Measurements from ENCODE around the gene ADNP2.
A peak's percentile ranks its signal among the peaks of the same experiment; 100 is the strongest.

Gene ADNP2

DNA sequence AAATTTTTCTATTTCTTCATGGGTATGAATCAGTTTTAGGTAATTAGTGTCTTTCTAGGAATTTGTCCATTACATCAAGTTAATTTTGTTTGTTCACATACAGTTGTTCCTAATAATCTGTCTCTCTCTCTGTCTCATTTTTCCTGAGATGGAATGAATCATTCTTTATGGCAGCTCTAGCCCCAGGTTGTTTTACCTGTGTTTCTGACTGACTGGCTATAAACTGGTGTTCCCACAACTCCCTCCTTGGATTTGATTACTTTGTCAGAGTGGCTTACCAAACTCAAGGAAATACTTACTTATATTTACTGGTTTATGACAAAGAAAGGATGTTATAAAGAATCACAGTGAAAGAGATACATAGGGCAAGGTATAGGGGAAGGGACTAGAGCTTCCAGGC lies 15.1 kb downstream of the ADNP2 start:
- Histone ChIP-seq H3K36me3 (peaks cover 56% of the 10 kb centered on the region), H3K4me1 (no peaks in the 10 kb centered on the region), H3K4me3 (no peak overlapping the region), H3K9me3 (peaks cover 10% of the 10 kb centered on the region; the same call in 1 of the 2 replicates), H4K20me1 (peaks cover 20% of the 10 kb centered on the region), H3K27me3 (no peaks in the 10 kb centered on the region), H3K27ac (no peak overlapping the region), H3K9ac (no peak overlapping the region), H3K4me2 (no peak overlapping the region)
- no peak for TF ChIP-seq Cebpa-rat (IDR thresholded peaks at IDR 0.05)

DNA sequence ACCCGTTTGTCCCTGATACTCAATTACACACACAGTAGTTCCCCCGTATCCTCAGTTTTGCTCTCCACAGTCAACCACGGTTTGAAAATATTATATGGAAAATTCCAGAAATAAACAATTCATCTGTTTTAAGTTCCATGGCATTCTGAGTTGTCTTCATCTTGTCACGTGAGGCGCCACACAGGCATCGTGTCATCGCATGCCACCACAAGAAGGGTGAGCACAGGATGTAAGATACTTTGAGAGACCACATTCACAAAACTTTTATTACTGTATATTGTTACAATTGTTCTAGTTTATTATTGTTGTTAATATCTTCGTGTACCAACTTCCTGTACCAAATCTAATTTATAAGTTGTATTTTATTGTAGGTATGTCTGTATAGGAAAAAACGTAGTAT lies 17.7 kb downstream of the ADNP2 start:
- no peaks in the 10 kb centered on the region for H3K4me1 ChIP-seq
- peaks cover 42% of the 10 kb centered on the region for H3K36me3 ChIP-seq
- H3K4me3 ChIP-seq, result no peak overlapping the region
- TF ChIP-seq Cebpa-rat (IDR thresholded peaks at IDR 0.05), result no peak
- H3K27ac ChIP-seq, result no peak overlapping the region
- no peak overlapping the region for H3K4me2 ChIP-seq
- H3K9me3 ChIP-seq, result peaks cover 10% of the 10 kb centered on the region; the same call in 1 of the 2 replicates
- no peak overlapping the region for H3K9ac ChIP-seq
- H3K27me3 ChIP-seq, result no peaks in the 10 kb centered on the region
- peaks cover 35% of the 10 kb centered on the region for H4K20me1 ChIP-seq

DNA sequence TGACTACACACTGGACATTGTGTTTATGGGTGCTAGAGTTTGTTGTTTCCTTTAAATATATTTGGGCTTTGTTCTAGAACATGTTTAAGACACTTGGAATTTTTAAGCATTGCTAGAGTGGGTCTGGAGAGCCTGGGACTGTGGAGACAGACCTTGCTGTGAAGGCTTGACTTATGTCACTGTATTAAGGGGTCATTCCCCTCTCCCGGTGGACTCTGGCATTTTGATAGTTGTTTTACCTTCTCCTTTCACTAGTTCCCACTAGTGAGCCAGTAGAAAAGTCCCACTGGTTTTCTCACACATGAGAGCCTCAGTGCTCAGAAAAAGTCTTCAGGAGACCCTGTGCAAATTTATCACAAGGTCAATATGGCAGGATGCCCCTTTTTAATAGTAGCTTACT lies 18.6 kb downstream of the ADNP2 start:
- peaks cover 35% of the 10 kb centered on the region for H4K20me1 ChIP-seq
- TF ChIP-seq Cebpa-rat (IDR thresholded peaks at IDR 0.05), result no peak

DNA sequence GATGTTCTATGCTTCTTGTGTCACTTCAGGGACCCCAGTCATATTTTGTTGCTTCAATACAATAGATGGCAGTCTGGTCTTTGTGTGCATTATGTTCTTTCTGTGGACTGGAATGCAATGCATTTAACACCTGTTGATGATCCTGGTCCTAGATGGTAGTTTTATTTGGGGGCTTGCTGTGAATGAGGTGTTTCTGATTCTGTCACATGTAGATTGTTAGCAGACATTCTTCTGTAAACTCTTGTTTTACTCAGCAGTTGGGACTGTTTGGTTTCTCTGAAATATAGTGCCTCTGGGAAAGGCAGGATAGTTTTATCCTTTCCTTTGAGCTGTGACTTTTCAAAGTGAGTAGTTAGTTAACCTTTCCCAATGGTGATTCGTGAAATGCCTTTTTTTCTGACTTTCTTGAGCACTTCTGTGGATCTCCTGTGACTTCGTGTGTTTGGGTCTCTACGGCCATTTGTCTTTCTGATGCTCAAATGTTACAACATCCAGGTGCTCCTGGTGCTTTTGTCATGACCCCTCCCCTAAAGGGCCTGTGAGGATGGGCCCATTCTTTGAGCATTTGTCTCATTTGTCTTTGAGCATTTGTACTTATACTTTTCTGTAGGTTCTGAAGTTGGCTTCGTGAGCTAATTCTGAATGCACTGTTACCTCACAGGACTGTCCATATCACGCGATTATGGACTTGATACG lies 20.8 kb downstream of the ADNP2 start:
- Histone ChIP-seq H3K4me2 (no peak overlapping the region), H3K27ac (no peak overlapping the region), H4K20me1 (peaks cover 30% of the 10 kb centered on the region), H3K36me3 (peaks cover 42% of the 10 kb centered on the region), H3K4me1 (peaks cover 5% of the 10 kb centered on the region; the same call in 1 of the 2 replicates), H3K4me3 (no peak overlapping the region), H3K9ac (no peak overlapping the region), H3K27me3 (no peaks in the 10 kb centered on the region), H3K9me3 (peaks cover 6% of the 10 kb centered on the region; the same call in 1 of the 2 replicates)
- no peak for TF ChIP-seq Cebpa-rat (IDR thresholded peaks at IDR 0.05)

More for the DNA sequence above, 18.6 kb downstream of the ADNP2 start:
- no peak overlapping the region for H3K9ac ChIP-seq
- H3K4me3 ChIP-seq, result no peak overlapping the region
- no peak overlapping the region for H3K4me2 ChIP-seq
- H3K27me3 ChIP-seq, result no peaks in the 10 kb centered on the region
- no peak overlapping the region for H3K27ac ChIP-seq
- H3K4me1 ChIP-seq, result peaks cover 5% of the 10 kb centered on the region; the same call in 1 of the 2 replicates
- peaks cover 10% of the 10 kb centered on the region; the same call in 1 of the 2 replicates for H3K9me3 ChIP-seq
- H3K36me3 ChIP-seq, result peaks cover 35% of the 10 kb centered on the region

- Histone ChIP-seq H3K4me2 (no peak overlapping the region), H3K27me3 (no peaks in the 10 kb centered on the region), H3K4me3 (no peak overlapping the region), H3K9me3 (peaks cover 6% of the 10 kb centered on the region; the same call in 1 of the 2 replicates), H4K20me1 (peaks cover 30% of the 10 kb centered on the region), H3K27ac (no peak overlapping the region), H3K36me3 (peaks cover 49% of the 10 kb centered on the region), H3K9ac (no peak overlapping the region), H3K4me1 (peaks cover 5% of the 10 kb centered on the region; the same call in 1 of the 2 replicates)
- no peak for TF ChIP-seq Cebpa-rat (IDR thresholded peaks at IDR 0.05)
Observed at GRCh38 chr18:80130555-80130954, 21.5 kb downstream of the ADNP2 start.

- Histone ChIP-seq H3K27me3 (no peaks in the 10 kb centered on the region), H3K27ac (no peak overlapping the region), H3K36me3 (peaks cover 58% of the 10 kb centered on the region), H3K4me3 (no peak overlapping the region), H3K9me3 (no peaks in the 10 kb centered on the region), H3K4me1 (peaks cover 5% of the 10 kb centered on the region; the same call in 1 of the 2 replicates), H3K9ac (no peak overlapping the region), H3K4me2 (no peak overlapping the region), H4K20me1 (peaks cover 30% of the 10 kb centered on the region)
- no peak for TF ChIP-seq Cebpa-rat (IDR thresholded peaks at IDR 0.05)
Observed at GRCh38 chr18:80132180-80132812, 23.2 kb downstream of the ADNP2 start.

DNA sequence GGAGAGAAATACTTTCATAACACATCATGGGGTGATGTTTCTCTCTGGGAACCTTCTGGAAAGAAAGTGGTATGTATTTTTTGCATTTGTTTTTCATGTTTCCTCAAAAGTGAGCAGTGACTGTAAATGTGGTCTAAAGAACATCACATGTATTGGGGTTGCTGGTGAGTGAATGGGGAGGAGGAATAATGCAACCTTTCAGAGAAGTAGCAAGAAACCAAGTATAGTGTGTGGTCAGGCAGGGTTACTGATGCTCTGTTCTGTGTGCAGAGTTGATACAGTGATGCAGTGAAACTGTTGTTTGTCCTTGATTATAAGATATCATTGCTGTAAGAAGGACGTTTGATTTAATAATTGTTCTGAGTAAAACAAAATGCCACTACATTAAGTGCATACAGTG lies 24.1 kb downstream of the ADNP2 start:
- Histone ChIP-seq H3K4me1 (peaks cover 7% of the 10 kb centered on the region; the same call in 1 of the 2 replicates), H3K9me3 (no peaks in the 10 kb centered on the region), H3K4me2 (no peak overlapping the region), H4K20me1 (peaks cover 29% of the 10 kb centered on the region), H3K36me3 (peaks cover 66% of the 10 kb centered on the region), H3K27ac (no peak overlapping the region), H3K27me3 (no peaks in the 10 kb centered on the region), H3K9ac (no peak overlapping the region), H3K4me3 (no peak overlapping the region)
- TF ChIP-seq Cebpa-rat (IDR thresholded peaks at IDR 0.05), result no peak

GRCh38 chr18:80135136-80135535 lies 26.1 kb downstream of the ADNP2 start:
- no peak for TF ChIP-seq Cebpa-rat (IDR thresholded peaks at IDR 0.05)
- Histone ChIP-seq H3K27ac (no peak overlapping the region), H3K4me2 (no peak overlapping the region), H3K27me3 (no peaks in the 10 kb centered on the region), H3K4me1 (peaks cover 17% of the 10 kb centered on the region; the same call in 1 of the 2 replicates), H3K36me3 (peaks cover 65% of the 10 kb centered on the region), H4K20me1 (peaks cover 13% of the 10 kb centered on the region; the same call in 1 of the 2 replicates), H3K4me3 (no peak overlapping the region), H3K9ac (0 out of 2 replicates have a peak overlapping the region, but pooled peaks have one; percentile 15), H3K9me3 (no peaks in the 10 kb centered on the region)

- no peak overlapping the region for H3K4me3 ChIP-seq
- H3K36me3 ChIP-seq, result peaks cover 58% of the 10 kb centered on the region
- no peak overlapping the region for H3K4me2 ChIP-seq
- no peaks in the 10 kb centered on the region for H3K27me3 ChIP-seq
- TF ChIP-seq Cebpa-rat (IDR thresholded peaks at IDR 0.05), result no peak
- H3K27ac ChIP-seq, result no peak overlapping the region
- H3K4me1 ChIP-seq, result peaks cover 17% of the 10 kb centered on the region; the same call in 1 of the 2 replicates
- H4K20me1 ChIP-seq, result peaks cover 9% of the 10 kb centered on the region; the same call in 1 of the 2 replicates
- no peaks in the 10 kb centered on the region for H3K9me3 ChIP-seq
- H3K9ac ChIP-seq, result no peak overlapping the region
Observed at GRCh38 chr18:80136679-80137078, 27.6 kb downstream of the ADNP2 start.

DNA sequence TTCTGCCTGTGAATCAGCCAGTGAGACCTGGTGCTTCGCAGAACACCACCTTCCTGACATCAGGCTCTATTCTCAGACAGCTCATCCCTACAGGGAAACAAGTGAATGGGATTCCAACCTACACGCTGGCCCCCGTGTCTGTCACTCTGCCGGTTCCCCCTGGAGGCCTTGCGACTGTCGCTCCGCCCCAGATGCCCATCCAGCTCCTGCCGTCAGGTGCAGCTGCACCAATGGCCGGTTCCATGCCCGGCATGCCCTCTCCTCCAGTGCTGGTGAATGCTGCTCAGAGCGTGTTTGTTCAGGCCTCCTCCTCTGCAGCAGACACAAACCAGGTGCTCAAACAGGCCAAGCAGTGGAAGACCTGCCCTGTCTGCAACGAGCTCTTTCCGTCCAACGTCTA lies 28.1 kb downstream of the ADNP2 start:
- Histone ChIP-seq H3K9ac (no peak overlapping the region), H3K27ac (no peak overlapping the region), H3K4me1 (peaks cover 14% of the 10 kb centered on the region; the same call in 1 of the 2 replicates), H3K27me3 (no peaks in the 10 kb centered on the region), H3K4me2 (no peak overlapping the region), H4K20me1 (peaks cover 14% of the 10 kb centered on the region; the same call in 1 of the 2 replicates), H3K36me3 (peaks cover 58% of the 10 kb centered on the region), H3K4me3 (no peak overlapping the region), H3K9me3 (no peaks in the 10 kb centered on the region)
- TF ChIP-seq Cebpa-rat (IDR thresholded peaks at IDR 0.05), result no peak

All from BLaER1 (cell line).